SK-N-SH (cell line): ENCODE measurements around the gene APBB2. TPM values are rescaled to one million over a fixed set of nuclear protein-coding genes. Genes with fewer than 3 reads are reported as not detected.

ENCODE experiments used
- CTCF ChIA-PET: fragments of 300-600, 350-600 bp; formaldehyde crosslinking; extraction: SDS; loops from one replicate; lab custom pipeline; 2021; lab: Yijun Ruan, JAX
- POLR2A ChIA-PET: fragments of 350-600 bp; sonication (Branson Sonifier 250); formaldehyde crosslinking; extraction: SDS; loops from one replicate; lab custom pipeline; 2020; ENCODE audit warnings: antibody characterized with exemption, inconsistent platforms; lab: Yijun Ruan, JAX
- DNase-seq: peaks from one replicate; pipeline ENCODE4 v3.0.0; 2012
- H2AFZ ChIP-seq: fragments of 200-600 bp; sonication (generic); 2 replicates; pipeline ENCODE4 v1.8.1; 2016; ENCODE audit warnings: antibody characterized with exemption, mild to moderate bottlenecking, low read depth
- H3F3A ChIP-seq: fragments of 200-600 bp; sonication (generic); replicated peaks from 2 replicates; pipeline ENCODE3; 2016; ENCODE audit warnings: antibody characterized with exemption, mild to moderate bottlenecking; ENCODE audit not compliant: insufficient read depth
- H3K27ac ChIP-seq, 2 experiments: fragments of 200-500 bp in 1 of 2; fragments of 200-600 bp in 1 of 2; sonication (Bioruptor generic) in 1 of 2; sonication (generic), shearing (Covaris generic) in 1 of 2; 2 replicates each; pipeline versions ENCODE4 v1.5.1 to v1.6.1; 2014 to 2016; ENCODE audit warnings: low read depth in 2 of 2, inconsistent platforms in 1 of 2, low read length in 1 of 2, mild to moderate bottlenecking in 1 of 2, mixed read lengths in 1 of 2
- H3K27me3 ChIP-seq: fragments of 200-600 bp; sonication (generic), shearing (Covaris generic); 2 replicates; pipeline ENCODE4 v1.6.1; 2016; ENCODE audit warnings: mixed run types; ENCODE audit not compliant: insufficient read depth
- H3K36me3 ChIP-seq, 2 experiments: fragments of 200-500 bp in 1 of 2; fragments of 200-600 bp in 1 of 2; sonication (Bioruptor generic) in 1 of 2; sonication (generic) in 1 of 2; replicated peaks in 1 of 2; 2 replicates each; pipeline versions ENCODE3 to v1.5.1; 2014 to 2016; ENCODE audit warnings: low read length in 1 of 2, mild to moderate bottlenecking in 1 of 2; ENCODE audit not compliant: insufficient read depth in 2 of 2, control insufficient read depth in 1 of 2
- H3K4me1 ChIP-seq, 2 experiments: fragments of 200-500 bp in 1 of 2; fragments of 200-600 bp in 1 of 2; sonication (Bioruptor generic) in 1 of 2; sonication (generic), shearing (Covaris generic) in 1 of 2; 2 replicates each; pipeline versions ENCODE4 v1.5.1 to v1.6.1; 2014 to 2016; ENCODE audit warnings: low read depth in 1 of 2, low read length in 1 of 2, mixed run types in 1 of 2; ENCODE audit not compliant: insufficient read depth in 2 of 2, control insufficient read depth in 1 of 2
- H3K4me2 ChIP-seq: fragments of 200-600 bp; sonication (generic), shearing (Covaris generic); 2 replicates; pipeline ENCODE4 v1.6.1; 2017; ENCODE audit warnings: mixed run types
- H3K4me3 ChIP-seq, 2 experiments: fragments of 200-500 bp in 1 of 2; fragments of 200-600 bp in 1 of 2; sonication (Bioruptor generic) in 1 of 2; sonication (generic), shearing (Covaris generic) in 1 of 2; 2 replicates each; pipeline versions ENCODE4 v1.5.1 to v1.8.1; 2014 to 2016; ENCODE audit warnings: low read depth in 2 of 2, inconsistent platforms in 1 of 2, low read length in 1 of 2, mild to moderate bottlenecking in 1 of 2, mixed read lengths in 1 of 2, moderate library complexity in 1 of 2
- H3K79me2 ChIP-seq: fragments of 200-600 bp; sonication (generic); 2 replicates; pipeline ENCODE4 v1.8.1; 2017; ENCODE audit warnings: mild to moderate bottlenecking; ENCODE audit not compliant: insufficient read depth
- H3K9ac ChIP-seq: fragments of 200-600 bp; sonication (generic); 2 replicates; pipeline ENCODE4 v1.6.1; 2017; ENCODE audit warnings: mixed run types
- H3K9me2 ChIP-seq: fragments of 200-600 bp; sonication (generic); 2 replicates; pipeline ENCODE4 v1.6.1; 2017; ENCODE audit warnings: mixed run types
- H3K9me3 ChIP-seq: fragments of 200-600 bp; sonication (generic); 2 replicates; pipeline ENCODE4 v1.6.1; 2017; ENCODE audit warnings: mixed run types, mild to moderate bottlenecking, moderate library complexity
- H4K20me1 ChIP-seq: fragments of 200-600 bp; sonication (generic); 2 replicates; pipeline ENCODE4 v1.6.1; 2017; ENCODE audit warnings: mild to moderate bottlenecking, mixed run types; ENCODE audit not compliant: insufficient read depth
- CHD2 ChIP-seq: fragments of 150-350 bp; IDR thresholded peaks from 2 replicates; pipeline ENCODE4 v1.6.1; 2018; ENCODE audit warnings: low read length; ENCODE audit not compliant: partially characterized antibody
- EZH2phosphoT487 ChIP-seq: fragments of 200-600 bp; sonication (generic); IDR thresholded peaks from 2 replicates; pipeline ENCODE4 v1.6.1; 2017; ENCODE audit warnings: low read depth, mixed run types, mild to moderate bottlenecking, antibody characterized with exemption, moderate library complexity, borderline replicate concordance
- FOXJ3 ChIP-seq: sonication (generic); formaldehyde crosslinking; IDR thresholded peaks from 2 replicates; pipeline ENCODE4 v1.5.1; 2020; ENCODE audit warnings: mild to moderate bottlenecking, missing genetic modification reagents
- FOXM1 ChIP-seq: IDR thresholded peaks from 2 replicates; pipeline ENCODE4 v1.4.0; 2012; ENCODE audit warnings: low read depth, mild to moderate bottlenecking
- GATA2 ChIP-seq: sonication (generic); formaldehyde crosslinking; IDR thresholded peaks from 2 replicates; pipeline ENCODE4 v1.5.0; 2020; ENCODE audit warnings: mild to moderate bottlenecking, missing genetic modification reagents
- IRF3 ChIP-seq: fragments of 150-350 bp; IDR thresholded peaks from 2 replicates; pipeline ENCODE4 v1.6.1; 2016; ENCODE audit warnings: mild to moderate bottlenecking, low read depth, low read length
- JUND ChIP-seq: IDR thresholded peaks from 2 replicates; pipeline ENCODE4 v1.4.0; 2012
- MEF2A ChIP-seq: IDR thresholded peaks from 2 replicates; pipeline ENCODE4 v1.4.0; 2012; ENCODE audit warnings: low read depth, borderline replicate concordance
- MXI1 ChIP-seq: IDR thresholded peaks from 2 replicates; pipeline ENCODE4 v1.6.1; 2012; ENCODE audit warnings: mild to moderate bottlenecking, low read depth, low read length, improper control_type of control experiment
- NRF1 ChIP-seq: IDR thresholded peaks from 2 replicates; pipeline ENCODE4 v1.6.1; 2012; ENCODE audit warnings: low read depth, mild to moderate bottlenecking, low read length
- POLR2AphosphoS5 ChIP-seq: IDR thresholded peaks from 2 replicates; pipeline ENCODE4 v1.6.1; 2012; ENCODE audit warnings: low read depth, low read length
- RAD21 ChIP-seq: IDR thresholded peaks from 2 replicates; pipeline ENCODE4 v1.6.1; 2012; ENCODE audit warnings: mild to moderate bottlenecking, low read length
- RCOR1 ChIP-seq: fragments of 150-350 bp; IDR thresholded peaks from 2 replicates; pipeline ENCODE4 v1.6.1; 2017; ENCODE audit warnings: antibody characterized with exemption, low read length
- RFX5 ChIP-seq: IDR thresholded peaks from 2 replicates; pipeline ENCODE4 v1.6.1; 2012; ENCODE audit warnings: mild to moderate bottlenecking, improper control_type of control experiment, low read length
- TAF1 ChIP-seq: IDR thresholded peaks from 2 replicates; pipeline ENCODE4 v1.6.1; 2012; ENCODE audit warnings: low read depth, mild to moderate bottlenecking, low read length, moderate library complexity, borderline replicate concordance
- TEAD4 ChIP-seq: IDR thresholded peaks from 2 replicates; pipeline ENCODE4 v1.4.0; 2012; ENCODE audit warnings: mild to moderate bottlenecking, borderline replicate concordance; ENCODE audit not compliant: insufficient read depth
- USF1 ChIP-seq: IDR thresholded peaks from 2 replicates; pipeline ENCODE4 v1.4.0; 2012; ENCODE audit warnings: low read depth, borderline replicate concordance
- ZBTB33 ChIP-seq: IDR thresholded peaks from 2 replicates; pipeline ENCODE4 v1.4.0; 2012; ENCODE audit warnings: low read depth, borderline replicate concordance
- WGBS: methylation state at CpG from one replicate; pipeline ENCODE4 v1.1.6; 2017; ENCODE audit warnings: low lambda C conversion rate; 5-methylcytosine and 5-hydroxymethylcytosine counted together
- polyA plus RNA-seq, 3 experiments: library from polyadenylated mRNA; depleted of rRNA; stranded (reverse); fragments of >200 nt; gene quantifications; 2 replicates each; pipeline ENCODE4 v1.2.3, GENCODE V29; 2012
- TF ChIP-seq, protein P1 (sequence below): IDR thresholded peaks from 2 replicates; pipeline ENCODE4; 2012
- TF ChIP-seq, protein P2 (sequence below): fragments of 200-600 bp; sonication (generic); IDR thresholded peaks from 2 replicates; pipeline ENCODE4 v1.6.1; 2017; ENCODE audit warnings: antibody characterized with exemption, mild to moderate bottlenecking, moderate library complexity
- TF ChIP-seq, protein P3 (sequence below): fragments of 150-350 bp; IDR thresholded peaks from 2 replicates; pipeline ENCODE4 v1.6.1; 2017; ENCODE audit warnings: antibody characterized with exemption, low read length, low read depth, borderline replicate concordance

APBB2 gene
- polyA plus RNA-seq, 1 of the 3 experiments (the other 2 are of a cell fraction) = 49.8 TPM

DNA sequence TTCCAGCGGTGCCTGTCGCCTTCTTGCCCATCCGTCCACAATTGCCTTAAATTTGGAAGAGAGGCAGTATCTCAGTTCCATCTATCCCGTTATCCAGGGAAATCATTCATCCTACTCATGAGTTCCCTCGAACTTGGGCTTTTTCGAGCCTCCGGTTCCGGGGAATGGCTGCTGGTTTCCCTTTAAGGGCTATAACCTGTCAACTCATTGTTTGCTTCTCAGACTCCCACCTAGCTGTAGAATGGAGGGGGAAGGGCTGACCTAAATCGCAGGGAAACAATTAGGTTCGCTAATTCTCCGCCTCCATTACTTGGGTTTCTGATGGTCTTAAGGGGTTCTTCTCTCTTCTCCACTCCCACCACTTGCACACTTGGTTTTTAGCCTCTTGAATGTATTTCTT, 43.6 kb upstream of the APBB2 start (continued):
- TF ChIP-seq, protein P1, sequence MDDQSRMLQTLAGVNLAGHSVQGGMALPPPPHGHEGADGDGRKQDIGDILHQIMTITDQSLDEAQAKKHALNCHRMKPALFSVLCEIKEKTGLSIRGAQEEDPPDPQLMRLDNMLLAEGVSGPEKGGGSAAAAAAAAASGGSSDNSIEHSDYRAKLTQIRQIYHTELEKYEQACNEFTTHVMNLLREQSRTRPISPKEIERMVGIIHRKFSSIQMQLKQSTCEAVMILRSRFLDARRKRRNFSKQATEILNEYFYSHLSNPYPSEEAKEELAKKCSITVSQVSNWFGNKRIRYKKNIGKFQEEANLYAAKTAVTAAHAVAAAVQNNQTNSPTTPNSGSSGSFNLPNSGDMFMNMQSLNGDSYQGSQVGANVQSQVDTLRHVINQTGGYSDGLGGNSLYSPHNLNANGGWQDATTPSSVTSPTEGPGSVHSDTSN = no peak
- TF ChIP-seq GATA2 = no peak
- TF ChIP-seq USF1 = no peak

GRCh38 chr4:41257257-41257901, 43.0 kb upstream of the APBB2 start:
- Histone ChIP-seq H3K27ac (peak overlapping the region; percentile 73 to 95; a peak in 3 of 4 replicates), H3K9ac (peak overlapping the region; percentile 95), H2AFZ (peak overlapping the region; percentile 31; the same call in 1 of the 2 replicates), H3K27me3 (no peaks in the 10 kb centered on the region), H3K9me3 (no peaks in the 10 kb centered on the region), H3K4me2 (peak overlapping the region; percentile 89), H4K20me1 (peaks cover 23% of the 10 kb centered on the region), H3K4me1 (peaks cover 10 to 16% of the 10 kb centered on the region in 2 experiments; a peak in 3 of 4 replicates), H3F3A (peaks cover 3% of the 10 kb centered on the region), H3K79me2 (peaks cover 41% of the 10 kb centered on the region; the same call in 1 of the 2 replicates), H3K4me3 (peak overlapping the region; percentile 77 to 97), H3K9me2 (no peaks in the 10 kb centered on the region), H3K36me3 (peaks cover 33% of the 10 kb centered on the region in 2 experiments)
- WGBS = 2% methylated on average over 29 of the region's 69 CpGs
- ChIA-PET POLR2A (interaction anchor here (0.6 to 4.7 kb wide), 21 partner anchors 7 to 1619 kb away, joined by 3 to 67 read pairs (median 4); partner anchors contain the start of genes APBB2 and SMIM14), CTCF (interaction anchor here (0.9 to 3.9 kb wide), 10 partner anchors 11 to 761 kb away, joined by 3 to 25 read pairs (median 6); partner anchors contain the start of gene APBB2)
- DNase-seq = peak; percentile 85
- no peak for TF ChIP-seq POLR2AphosphoS5
- TF ChIP-seq USF1 = peak; percentile 44; the same call in 1 of the 2 replicates
- no peak for TF ChIP-seq ZBTB33
- TF ChIP-seq MXI1 = peak; percentile 92; the same call in 1 of the 2 replicates
- no peak for TF ChIP-seq TAF1
- no peak for TF ChIP-seq IRF3
- TF ChIP-seq TEAD4 = no peak
- TF ChIP-seq NRF1 = no peak
- TF ChIP-seq RAD21 = no peak
- no peak for TF ChIP-seq FOXM1
- no peak for TF ChIP-seq RFX5
- TF ChIP-seq RCOR1 = no peak
- TF ChIP-seq MEF2A = no peak
- TF ChIP-seq, protein P2, sequence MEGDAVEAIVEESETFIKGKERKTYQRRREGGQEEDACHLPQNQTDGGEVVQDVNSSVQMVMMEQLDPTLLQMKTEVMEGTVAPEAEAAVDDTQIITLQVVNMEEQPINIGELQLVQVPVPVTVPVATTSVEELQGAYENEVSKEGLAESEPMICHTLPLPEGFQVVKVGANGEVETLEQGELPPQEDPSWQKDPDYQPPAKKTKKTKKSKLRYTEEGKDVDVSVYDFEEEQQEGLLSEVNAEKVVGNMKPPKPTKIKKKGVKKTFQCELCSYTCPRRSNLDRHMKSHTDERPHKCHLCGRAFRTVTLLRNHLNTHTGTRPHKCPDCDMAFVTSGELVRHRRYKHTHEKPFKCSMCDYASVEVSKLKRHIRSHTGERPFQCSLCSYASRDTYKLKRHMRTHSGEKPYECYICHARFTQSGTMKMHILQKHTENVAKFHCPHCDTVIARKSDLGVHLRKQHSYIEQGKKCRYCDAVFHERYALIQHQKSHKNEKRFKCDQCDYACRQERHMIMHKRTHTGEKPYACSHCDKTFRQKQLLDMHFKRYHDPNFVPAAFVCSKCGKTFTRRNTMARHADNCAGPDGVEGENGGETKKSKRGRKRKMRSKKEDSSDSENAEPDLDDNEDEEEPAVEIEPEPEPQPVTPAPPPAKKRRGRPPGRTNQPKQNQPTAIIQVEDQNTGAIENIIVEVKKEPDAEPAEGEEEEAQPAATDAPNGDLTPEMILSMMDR = no peak
- no peak for TF ChIP-seq CHD2
- no peak for TF ChIP-seq JUND
- no peak for TF ChIP-seq EZH2phosphoT487
- TF ChIP-seq FOXJ3 (CRISPR knock-in tag) = no peak
- TF ChIP-seq, protein P3, sequence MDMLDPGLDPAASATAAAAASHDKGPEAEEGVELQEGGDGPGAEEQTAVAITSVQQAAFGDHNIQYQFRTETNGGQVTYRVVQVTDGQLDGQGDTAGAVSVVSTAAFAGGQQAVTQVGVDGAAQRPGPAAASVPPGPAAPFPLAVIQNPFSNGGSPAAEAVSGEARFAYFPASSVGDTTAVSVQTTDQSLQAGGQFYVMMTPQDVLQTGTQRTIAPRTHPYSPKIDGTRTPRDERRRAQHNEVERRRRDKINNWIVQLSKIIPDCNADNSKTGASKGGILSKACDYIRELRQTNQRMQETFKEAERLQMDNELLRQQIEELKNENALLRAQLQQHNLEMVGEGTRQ = no peak
